GM18502 (cell line): Measurements from ENCODE around the gene CD86.
A peak's percentile ranks its signal among the peaks of the same experiment; 100 is the strongest.

ENCODE experiments used
- ATAC-seq: cut with Tn5 transposase; IDR thresholded peaks from one replicate; pipeline ENCODE4 v1.9.1; 2021; ENCODE audit warnings: mild to moderate bottlenecking; ENCODE audit not compliant: unreplicated experiment, poor library complexity

CD86 gene

DNA sequence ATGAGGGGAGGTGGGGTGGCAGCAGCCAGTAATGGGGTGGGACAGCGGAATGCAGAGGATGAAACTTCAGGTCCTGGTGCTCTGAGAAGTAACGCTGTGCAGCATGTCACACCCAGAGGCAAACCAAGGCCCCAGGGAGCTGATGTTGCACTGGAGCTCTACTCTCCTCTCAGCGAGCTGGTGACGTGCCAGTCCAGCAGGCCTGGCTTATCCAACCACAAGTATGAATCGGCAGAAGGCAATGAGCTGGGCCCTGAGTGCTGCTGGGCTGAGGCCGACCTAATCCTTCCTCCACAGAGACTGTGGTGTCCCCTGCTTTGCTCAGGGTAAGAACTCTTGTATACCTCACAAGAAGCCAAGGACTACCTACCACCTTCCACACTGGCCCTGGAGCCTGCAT, 30.5 kb downstream of the CD86 start:
- ATAC-seq, result no peak

DNA sequence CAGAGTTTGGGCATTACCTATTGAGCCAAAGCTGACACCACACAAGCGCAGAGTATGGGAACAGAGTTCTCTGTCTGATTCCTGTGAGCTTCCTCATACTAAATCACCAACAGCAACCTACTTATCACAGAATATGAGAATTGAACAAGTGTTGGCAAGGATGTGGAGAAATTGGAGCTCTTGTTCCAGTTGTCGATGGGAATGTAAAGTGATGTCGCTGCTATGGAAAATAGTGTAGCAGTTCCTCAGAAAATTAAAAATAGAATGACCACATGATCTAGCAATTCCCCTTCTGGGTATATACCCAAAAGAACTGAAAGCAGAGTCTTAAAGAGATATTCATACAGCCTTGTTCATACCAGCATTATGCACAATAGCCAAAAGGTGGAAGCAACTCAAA, 33.4 kb downstream of the CD86 start:
- ATAC-seq, result no peak

DNA sequence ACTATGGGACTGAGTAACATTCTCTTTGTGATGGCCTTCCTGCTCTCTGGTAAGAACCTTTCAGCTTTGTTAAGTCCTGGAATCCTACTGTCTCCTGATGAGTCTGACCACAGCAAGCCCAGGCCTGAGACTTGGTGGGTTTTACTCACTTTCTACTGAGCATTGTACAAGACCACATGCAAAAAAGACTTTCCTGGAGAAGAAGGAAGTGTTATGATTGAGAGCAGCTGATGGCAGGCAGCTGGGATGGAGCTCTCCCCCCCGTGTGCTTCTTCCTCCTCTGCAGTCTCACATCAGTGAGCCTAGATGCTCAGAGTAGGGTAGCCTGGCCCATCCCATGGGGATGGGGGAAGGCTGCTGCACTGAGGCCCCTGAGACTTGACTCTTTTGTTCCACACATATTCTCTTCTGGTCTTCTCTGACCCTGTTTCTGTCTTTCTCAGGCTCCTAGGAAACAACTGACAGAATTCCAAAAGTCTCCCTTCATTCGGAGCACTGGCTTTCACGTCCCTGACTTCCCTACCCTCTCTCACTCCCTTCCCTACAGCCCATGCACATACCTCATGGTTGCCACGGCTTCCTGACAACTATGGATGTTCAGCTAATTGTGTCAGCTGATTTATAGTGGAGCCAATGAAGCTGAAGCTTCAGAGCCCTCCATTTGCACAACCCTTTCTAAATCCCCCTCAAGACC, 36.6 kb downstream of the CD86 start:
- ATAC-seq, result peak; percentile 55

DNA sequence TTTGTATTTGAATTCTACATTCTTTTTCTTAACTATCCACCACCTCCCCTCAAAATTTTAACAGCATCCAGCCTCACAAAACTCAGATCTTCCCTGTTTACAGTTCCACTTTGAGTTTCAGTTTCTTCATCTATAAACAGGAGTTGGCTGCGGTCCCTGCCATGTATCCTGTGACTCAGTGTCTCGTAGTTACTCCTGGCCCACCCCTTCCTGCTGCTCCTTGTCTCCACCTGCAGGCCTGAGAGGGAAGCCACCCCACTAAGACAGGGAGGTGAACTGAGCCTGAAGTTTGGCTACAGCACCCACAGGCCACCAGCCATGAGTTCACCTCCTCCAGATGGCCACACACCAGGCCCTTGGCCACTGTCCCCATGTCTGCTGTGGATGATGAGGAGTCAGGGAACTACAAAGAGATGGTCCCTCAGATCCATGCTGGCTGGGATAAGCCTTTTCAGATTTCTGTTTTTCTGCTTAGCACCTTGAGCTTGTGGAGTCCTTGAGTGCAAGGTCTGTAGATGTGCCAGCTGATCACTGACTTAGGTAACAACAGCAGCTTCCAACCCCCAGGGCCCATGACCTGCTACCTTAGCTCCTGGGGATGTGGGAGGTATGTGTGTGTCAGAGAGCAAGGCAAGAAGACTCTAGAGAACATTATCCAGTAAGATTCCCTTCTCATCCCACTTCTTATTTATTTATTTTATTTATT, 37.5 kb downstream of the CD86 start:
- peak; percentile 43 for ATAC-seq

DNA sequence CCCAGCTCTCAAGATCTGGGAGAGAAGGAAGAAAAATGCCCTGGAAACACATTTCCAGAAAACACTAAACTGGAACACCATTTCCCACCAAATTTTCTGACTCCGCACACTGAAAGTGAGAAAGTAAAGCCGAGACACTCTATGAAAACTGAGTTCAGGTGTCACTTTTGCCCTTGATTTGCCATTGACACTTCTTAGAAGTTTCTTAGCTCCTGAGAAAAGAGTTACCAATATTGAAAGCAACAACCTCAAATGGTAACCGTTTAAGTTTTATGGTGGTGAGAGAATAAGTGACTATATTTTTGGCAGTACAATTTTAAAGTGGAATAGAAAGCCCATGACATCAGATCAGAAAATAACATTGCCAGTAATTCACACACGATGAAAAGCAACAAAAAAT, 39.0 kb downstream of the CD86 start:
- peak; percentile 37 for ATAC-seq

DNA sequence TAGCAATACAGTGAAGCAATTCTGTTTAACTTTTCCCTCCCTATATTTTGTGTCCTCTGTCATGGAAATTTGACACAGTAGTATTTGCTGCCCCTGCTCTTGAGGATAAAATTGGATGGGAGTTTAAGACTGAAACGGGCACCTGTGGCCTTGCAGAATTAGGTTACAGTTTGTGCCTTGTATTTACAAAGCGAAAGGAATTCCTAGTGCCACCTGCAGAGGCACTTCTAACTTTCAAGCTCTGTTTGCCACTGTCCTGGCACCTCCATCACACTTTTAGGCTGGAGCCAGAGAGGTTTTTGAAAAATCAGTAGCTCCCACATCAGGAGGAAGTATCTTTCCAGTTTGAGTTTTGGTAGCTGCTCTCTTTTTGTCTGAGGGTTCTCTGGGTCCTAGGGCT, 39.5 kb downstream of the CD86 start:
- no peak for ATAC-seq

DNA sequence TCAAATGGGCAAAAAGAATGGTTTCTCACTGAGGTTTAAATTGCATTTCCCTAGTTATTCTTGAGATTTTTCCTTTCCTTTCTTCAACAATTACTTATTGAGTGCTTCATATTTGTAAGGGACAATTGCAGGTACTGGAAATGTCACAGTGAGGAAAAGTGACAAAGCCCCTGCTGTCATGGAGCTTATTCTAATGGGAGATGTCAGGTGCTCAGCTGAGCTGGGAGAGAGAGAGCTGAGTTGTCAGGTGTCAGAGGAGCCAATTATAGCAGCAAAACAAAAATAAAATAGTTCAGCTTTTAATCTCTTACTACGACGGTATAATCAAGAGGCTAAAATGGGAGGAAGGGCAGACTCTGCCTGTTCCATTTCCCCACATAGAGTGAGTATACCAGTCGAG, 42.0 kb downstream of the CD86 start:
- no peak for ATAC-seq

DNA sequence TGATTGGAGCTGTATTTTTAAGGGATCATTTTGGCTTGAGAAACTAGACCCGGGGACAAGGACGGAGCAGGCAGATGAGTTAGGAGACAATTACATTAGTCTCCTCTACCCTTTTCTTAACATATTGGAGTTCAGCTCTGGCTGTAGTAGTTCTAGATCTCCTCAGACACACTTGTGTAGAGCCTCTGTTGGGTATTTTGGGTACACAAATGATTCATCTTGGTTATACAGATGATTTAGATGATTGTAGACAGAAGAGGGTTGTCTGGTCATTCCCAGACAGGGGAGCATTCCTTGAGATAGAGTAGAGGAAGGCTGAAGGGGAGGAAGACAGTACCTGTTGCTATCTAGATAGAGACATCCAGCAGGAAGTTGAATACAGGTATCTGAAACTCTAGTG, 43.4 kb downstream of the CD86 start:
- ATAC-seq, result no peak

DNA sequence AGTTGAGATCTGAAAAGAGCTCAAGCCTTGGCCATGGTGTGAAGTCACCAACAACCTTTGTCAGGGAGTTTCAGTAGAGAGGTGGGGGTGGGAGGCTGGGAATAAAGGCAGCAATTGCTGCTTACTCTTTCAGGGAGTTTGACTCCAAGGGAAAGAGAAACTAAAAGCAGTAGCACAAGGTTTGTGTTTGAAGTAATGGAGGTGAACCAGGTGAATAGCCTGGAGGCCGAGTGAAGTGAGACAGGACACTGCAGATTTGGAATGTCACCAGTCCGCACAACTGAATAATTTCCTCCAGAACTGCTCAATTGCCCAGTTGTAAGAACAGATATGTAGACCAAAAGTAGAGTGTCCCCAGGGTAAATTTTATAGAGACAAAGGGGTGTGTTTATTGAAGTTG, 44.1 kb downstream of the CD86 start:
- no peak for ATAC-seq

DNA sequence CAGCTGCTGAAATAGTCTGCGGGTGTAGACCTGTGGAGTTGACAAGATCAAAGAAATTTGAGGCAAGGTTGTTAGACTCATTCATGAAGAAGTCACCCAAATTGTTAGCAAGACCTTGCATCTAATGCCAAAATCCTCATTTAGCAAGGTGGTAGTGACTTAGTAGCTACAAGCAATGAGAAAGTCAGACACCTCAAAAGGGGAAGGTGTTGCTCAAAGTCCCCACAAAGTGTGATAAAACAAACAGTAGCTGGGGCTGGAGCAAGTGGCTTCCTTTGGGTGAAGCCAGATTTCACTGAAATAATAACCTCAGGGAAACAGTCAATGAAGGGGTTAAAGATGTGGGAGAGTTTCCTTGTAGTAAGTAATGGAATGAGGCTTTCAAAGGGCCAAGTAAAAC, 44.9 kb downstream of the CD86 start:
- no peak for ATAC-seq

DNA sequence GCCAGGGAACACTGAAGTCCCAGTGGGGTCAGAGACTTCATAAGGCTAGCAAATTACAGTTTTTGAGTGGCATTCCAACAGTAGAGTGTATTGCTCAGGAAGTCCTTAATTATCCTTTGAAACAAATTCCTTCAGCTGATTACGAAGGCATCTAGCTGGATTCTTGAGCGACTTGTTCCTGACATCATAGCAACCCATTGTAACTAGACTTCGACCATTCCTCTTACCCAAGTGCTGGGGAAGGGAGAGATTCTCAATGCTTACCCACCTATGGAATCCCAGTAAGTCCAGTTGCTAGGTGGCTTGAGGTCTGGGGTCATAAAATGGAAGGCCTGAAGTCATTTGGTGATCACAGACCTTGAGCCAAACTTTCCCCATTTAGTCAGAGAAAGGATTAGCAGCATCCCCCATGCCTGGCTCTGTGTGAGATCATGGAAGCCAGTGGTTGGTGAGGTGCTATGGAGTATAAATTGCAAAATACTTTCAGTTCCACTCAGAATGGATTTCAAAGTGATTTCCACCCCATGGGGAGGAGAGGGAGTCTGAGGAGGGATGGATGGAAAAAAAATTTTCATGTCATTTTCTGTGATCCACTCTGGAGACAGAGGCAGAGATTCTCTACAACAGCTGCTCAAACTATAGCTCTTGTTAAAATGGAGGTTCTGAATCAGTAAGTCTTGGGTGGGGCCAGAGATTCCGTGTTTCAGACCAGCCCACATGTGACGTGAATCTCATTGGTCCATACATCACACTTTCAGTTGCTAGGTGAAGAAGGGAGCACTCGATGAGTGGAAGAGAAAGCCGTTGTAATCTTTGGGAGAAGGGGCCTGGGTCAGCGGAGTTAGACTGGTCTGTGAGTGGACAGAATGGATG, 45.7 kb downstream of the CD86 start:
- ATAC-seq, result peak; percentile 45

DNA sequence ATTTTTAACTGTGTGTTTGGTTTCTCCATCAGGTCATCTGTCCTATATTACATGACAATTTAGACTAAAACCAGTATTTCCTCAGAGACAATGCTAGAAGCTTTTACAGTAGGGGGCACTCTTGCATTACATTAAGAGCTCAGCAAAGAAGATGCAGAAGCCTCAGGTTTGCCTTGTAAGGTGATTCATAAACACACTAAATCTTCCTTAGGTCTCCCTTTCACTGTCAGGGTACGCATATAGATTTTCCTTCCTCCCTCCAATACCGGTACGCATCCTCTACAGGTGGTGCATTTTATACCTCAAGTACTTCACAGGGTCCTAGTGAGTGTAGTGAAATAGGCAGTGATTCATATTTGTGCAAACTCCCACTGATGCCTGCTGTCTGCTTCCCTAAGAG, 46.5 kb downstream of the CD86 start:
- ATAC-seq, result peak; percentile 45

DNA sequence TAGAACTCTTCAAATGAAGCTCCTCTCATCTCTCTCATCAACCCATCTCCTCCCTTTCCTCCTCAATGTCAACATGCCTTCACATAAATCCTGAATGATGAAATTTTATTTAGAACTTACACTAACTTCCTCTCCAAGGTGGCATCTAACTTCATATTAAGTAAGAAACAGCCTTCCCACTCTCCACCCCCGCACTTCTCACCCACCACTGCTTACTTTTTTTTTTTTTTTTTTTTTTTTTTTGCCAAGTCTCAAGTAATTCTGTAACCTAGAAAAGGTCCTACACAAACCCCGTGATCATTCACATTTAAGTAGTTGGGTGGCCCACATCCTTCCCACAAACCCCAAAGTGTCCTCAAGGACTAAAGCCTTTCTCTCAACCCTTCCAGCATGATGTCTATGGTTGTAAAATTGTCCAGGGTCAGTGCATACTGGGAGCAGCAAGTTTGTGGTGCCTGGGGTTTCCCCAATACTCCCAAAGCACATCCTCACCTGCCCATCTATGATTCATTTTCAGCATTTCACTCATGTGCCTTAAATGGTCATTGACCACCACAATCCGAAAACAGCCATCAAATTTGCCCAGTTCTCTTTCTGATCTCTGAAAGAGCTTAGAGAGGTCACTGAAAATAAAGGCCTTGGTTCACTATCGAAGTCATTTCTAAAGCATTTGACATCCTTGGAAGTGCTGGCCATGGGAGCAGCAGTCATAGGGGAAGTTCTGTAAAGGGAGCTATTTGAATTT, 47.2 kb downstream of the CD86 start:
- peak; percentile 49 for ATAC-seq

DNA sequence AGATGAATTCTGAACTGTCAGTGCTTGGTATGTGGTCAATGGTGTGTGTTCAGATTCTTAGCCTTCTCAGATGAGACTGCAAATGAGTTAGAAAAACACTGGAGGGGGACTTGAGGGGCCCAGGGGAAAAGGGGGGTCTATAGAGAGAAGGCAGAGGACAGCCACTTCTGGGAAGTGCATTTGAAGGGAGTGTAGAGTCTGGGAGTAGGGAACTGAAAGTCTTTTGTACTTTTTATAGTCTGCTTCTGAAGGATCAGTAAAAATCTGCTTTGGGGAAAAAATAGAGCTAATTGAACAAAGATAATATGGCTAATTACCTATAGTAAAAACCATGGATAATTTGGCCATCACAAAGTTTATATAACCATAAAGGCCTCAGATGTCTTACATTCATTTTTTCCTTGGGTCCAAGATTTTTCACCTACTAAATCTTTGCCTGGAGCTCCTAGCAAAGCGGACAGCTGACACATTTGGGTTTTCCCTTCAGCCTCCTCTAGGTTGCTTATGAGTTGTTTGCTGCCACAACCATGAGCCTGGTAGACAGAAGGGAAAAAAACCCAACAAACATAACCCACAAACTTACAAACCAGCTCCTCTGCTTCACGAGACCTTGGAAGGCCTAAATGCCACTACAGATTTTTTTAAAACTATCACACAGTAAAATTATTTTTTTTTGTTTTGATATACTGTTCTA, 48.8 kb downstream of the CD86 start:
- no peak for ATAC-seq

DNA sequence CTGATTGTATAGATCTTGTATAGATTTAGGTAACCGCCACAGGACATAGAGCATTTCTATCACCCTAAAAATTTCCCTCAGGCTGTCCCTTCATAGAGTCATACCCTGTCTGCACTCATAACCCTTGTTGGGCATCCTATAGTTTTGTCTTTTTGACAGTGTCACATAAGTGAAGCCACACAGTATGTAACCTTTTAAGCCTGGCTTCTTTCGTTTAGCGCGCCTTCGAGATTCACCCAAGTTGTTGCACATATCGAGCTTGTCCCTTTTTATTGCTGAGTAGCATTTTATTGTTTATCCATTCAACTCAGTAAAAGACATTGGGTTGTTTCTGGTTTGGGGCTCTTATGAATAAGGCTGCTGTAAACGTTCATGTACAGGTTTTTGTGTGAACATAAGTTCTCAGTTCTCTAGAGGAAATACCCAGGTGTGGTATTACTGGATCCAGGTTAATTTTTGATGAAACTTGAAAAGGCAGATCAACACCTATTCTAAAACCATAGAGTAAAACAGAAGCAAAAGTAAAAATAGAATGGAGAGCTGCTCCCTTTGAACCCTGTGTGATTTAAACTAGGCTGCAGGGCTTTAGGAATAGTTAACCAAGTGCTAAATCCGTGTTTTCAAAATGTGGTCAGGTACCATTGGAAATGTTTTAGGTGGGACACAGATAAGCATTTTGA, 49.5 kb downstream of the CD86 start:
- ATAC-seq, result no peak

DNA sequence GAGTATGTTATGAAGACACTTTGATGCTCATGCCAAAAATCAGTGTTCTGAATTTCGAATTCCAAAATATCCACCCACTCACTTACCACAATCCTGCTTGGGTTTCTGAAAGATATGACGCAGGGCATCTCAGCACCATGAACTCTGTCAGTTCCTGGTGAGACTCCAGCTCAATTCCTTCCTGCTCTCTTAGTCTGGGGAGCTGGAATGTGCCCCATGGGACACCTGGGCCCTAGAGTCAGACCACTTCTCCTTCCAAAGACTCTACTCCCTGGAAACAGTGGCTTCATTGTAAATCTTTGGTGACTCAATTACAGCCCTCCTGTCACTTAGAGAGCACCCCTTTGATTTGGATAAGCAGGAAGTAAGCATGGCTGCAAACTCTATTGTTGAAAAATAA, 50.5 kb downstream of the CD86 start:
- ATAC-seq, result no peak

DNA sequence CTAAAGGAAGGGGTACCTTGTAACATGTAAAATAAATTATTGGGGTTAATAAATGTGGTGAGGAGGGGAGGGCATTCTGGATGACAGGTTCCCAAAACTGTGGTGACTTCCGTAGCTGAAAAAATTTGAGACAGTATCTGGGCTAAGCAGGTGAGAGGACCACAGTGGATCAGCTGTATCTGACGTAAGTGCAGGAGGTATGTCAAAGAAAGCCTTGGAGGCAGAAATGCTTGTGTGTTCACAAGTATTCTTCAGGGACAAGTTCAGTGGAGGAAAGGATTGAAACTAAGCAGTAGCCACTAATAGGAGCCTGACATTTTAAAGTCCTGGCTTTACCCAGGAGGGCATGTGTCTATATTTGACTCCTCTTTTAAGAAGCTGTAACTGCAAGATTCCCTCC, 52.0 kb downstream of the CD86 start:
- ATAC-seq, result no peak

DNA sequence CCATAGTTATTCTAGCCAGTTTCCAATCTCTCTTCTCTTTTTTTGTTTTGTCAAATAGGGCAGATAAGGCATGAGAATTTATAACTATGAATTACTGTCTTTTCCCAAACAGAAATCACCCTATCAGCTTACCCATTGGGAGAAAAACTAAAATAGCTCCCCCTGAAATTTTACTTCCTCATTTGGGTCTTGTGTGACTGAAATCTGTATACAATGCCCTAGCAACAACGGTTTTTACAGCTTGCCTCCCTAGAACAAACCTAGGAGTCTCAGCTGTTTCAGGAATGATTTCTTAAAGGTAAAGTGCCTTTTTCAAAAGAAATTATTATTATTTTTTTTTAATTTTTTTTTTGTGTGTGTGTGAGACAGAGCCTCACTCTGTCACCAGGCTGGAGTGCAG, 56.8 kb downstream of the CD86 start:
- ATAC-seq, result no peak

DNA sequence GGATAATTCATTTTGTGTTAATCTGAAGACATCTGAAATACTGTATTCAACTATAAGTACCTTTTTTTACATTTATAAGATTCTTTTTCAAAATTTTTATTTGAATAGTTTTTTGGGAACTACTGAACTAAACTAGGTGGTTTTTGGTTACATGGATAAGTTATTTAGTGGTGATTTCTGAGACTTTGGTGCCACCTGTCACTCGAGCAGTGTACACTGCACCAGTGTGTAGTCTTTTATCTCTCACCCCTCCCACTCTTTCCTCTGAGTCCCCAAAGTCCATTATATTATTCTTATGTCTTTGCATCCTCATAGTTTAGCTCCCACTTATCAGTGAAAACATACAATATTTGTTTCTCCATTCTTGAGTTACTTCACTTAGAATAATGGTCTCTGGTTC, 57.6 kb downstream of the CD86 start:
- no peak for ATAC-seq
